DND-41 (cell line): ENCODE data around the gene EPS8L2.

Experiments
- ATAC-seq: fragments of 200-7000 bp; cut with Tn5 transposase; 3 replicates; pipeline ENCODE4 v1.9.1; 2021; ENCODE audit warnings: low read depth; ENCODE audit not compliant: insufficient read depth
- DNase-seq: peaks from one replicate; pipeline ENCODE4 v3.0.0-alpha.2; 2020
- H2AFZ ChIP-seq: 2 replicates; pipeline ENCODE4 v1.6.0; 2012; ENCODE audit warnings: low read depth, low read length
- H3K27ac ChIP-seq: 2 replicates; pipeline ENCODE4 v1.5.1; 2012; ENCODE audit warnings: low read length, inconsistent platforms
- H3K27me3 ChIP-seq: fragments of 200-600 bp; sonication (generic); 2 replicates; pipeline ENCODE4 v1.6.0; 2012; ENCODE audit warnings: low read length, mild to moderate bottlenecking, inconsistent platforms; ENCODE audit not compliant: insufficient read depth, poor library complexity
- H3K36me3 ChIP-seq: 2 replicates; pipeline ENCODE4 v1.5.1; 2012; ENCODE audit warnings: low read length, inconsistent platforms; ENCODE audit not compliant: insufficient read depth
- H3K4me1 ChIP-seq: 2 replicates; pipeline ENCODE4 v1.5.1; 2012; ENCODE audit warnings: mild to moderate bottlenecking, low read length; ENCODE audit not compliant: insufficient read depth
- H3K4me2 ChIP-seq: 2 replicates; pipeline ENCODE4 v1.6.0; 2012; ENCODE audit warnings: mild to moderate bottlenecking, moderate library complexity, low read length, inconsistent platforms; ENCODE audit not compliant: insufficient read depth
- H3K4me3 ChIP-seq, 2 experiments: fragments of 200-600 bp in 1 of 2; shearing (Covaris generic) in 1 of 2; 2 replicates each; pipeline ENCODE4 v1.5.1; 2012 to 2016; ENCODE audit warnings: inconsistent platforms in 2 of 2, low read length in 2 of 2, mild to moderate bottlenecking in 2 of 2, low read depth in 1 of 2, moderate library complexity in 1 of 2
- H3K79me2 ChIP-seq: 2 replicates; pipeline ENCODE4 v1.6.0; 2012; ENCODE audit warnings: low read length, inconsistent platforms; ENCODE audit not compliant: insufficient read depth
- H3K9ac ChIP-seq: 2 replicates; pipeline ENCODE4 v1.6.0; 2012; ENCODE audit warnings: low read depth, mild to moderate bottlenecking, inconsistent platforms, low read length, moderate library complexity
- H3K9me3 ChIP-seq: 2 replicates; pipeline ENCODE4 v1.5.1; 2012; ENCODE audit warnings: low read length, moderate library complexity, mild to moderate bottlenecking, inconsistent platforms; ENCODE audit not compliant: insufficient read depth, severe bottlenecking
- H4K20me1 ChIP-seq: 2 replicates; pipeline ENCODE4 v1.6.0; 2012; ENCODE audit warnings: low read length; ENCODE audit not compliant: insufficient read depth
- EZH2 ChIP-seq: IDR thresholded peaks from 3 replicates; pipeline ENCODE4 v1.6.1; 2012; ENCODE audit warnings: borderline replicate concordance, low read depth, mild to moderate bottlenecking, moderate library complexity, low read length, inconsistent platforms; ENCODE audit not compliant: severe bottlenecking
- TF ChIP-seq, protein P1 (sequence below): IDR thresholded peaks from 2 replicates; pipeline ENCODE4 v1.5.1; 2012; ENCODE audit warnings: borderline replicate concordance, low read length, moderate library complexity, mild to moderate bottlenecking; ENCODE audit not compliant: poor library complexity, severe bottlenecking; ENCODE audit errors: extremely low read depth

The EPS8L2 gene

DNA sequence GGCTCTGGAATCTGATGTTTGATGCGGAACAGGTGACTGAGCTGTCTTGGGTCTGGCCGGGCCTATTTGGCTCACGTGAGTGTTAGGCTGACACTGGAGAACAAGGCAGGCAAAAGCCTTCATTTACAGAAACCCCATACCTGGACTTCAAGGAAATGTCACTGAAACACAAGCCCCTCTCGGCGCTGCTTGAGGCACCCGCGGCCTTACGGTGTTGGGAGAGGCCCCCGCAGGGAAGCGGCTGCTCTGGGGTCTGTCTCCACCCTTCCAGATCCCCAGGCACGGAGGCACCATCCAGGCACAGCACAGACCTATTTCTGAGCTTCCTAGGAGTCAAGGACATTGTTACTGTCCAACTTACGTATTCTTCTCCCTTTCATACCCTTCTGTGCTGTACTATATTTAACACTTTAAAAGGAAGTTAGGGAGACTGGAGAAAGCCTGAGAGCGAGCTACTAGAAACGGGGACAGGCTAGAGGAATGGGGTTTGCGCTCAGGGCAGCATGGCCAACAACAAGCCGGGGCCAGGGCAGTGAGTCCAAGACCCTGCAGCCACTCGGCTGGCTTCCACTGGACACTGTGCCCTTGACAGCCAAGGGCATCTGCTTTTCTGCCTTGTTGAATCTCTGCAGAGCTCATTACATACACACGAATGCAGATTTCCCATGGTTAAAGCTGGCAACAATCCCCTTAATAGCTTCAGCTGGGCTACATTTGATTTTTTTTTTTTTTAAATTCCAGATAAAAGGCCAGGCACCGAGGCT lies 45.2 kb upstream of the EPS8L2 start:
- Histone ChIP-seq H4K20me1 (peaks cover 41% of the 10 kb centered on the region), H3K27ac (no peak overlapping the region), H3K36me3 (peaks cover 84% of the 10 kb centered on the region)

DNA sequence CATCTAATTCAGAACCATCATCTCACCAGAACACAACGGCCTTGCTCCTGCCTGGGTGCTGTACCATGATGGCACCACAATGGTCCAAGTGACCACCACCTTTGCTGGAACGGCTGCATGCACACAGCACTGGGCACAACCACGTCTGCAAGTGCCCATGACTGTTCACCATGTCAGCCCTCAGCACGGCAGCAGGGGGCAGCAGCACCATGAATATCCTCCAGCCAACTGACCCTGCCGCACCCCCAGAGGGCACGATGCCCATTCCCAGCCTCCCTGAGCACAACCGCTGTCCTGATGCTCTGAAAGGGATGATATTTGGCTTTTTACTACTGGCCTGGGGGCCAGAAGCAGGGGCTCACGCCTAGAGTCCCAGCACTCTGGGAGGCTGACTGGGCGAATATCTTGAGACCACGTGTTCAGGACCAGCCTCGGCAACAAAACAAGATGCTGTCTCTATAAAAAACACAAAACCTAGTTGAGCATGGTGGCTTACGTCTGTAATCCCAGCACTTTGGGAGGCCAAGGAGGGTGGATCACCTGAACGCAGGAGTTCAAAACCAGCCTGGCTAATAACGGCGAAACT lies 43.2 kb upstream of the EPS8L2 start:
- ATAC-seq = peak; percentile 61; the same call in 1 of the 3 replicates
- no peaks in the 10 kb centered on the region for H3K27me3 ChIP-seq
- no peak overlapping the region for H3K4me3 ChIP-seq
- peaks cover 83% of the 10 kb centered on the region for H3K36me3 ChIP-seq
- no peak overlapping the region for H2AFZ ChIP-seq
- no peak overlapping the region for H3K9ac ChIP-seq
- peaks cover 20% of the 10 kb centered on the region for H3K79me2 ChIP-seq
- H4K20me1 ChIP-seq = peaks cover 30% of the 10 kb centered on the region
- no peak overlapping the region for H3K4me2 ChIP-seq
- no peaks in the 10 kb centered on the region for H3K9me3 ChIP-seq
- H3K4me1 ChIP-seq = no peaks in the 10 kb centered on the region
- TF ChIP-seq, protein P1, sequence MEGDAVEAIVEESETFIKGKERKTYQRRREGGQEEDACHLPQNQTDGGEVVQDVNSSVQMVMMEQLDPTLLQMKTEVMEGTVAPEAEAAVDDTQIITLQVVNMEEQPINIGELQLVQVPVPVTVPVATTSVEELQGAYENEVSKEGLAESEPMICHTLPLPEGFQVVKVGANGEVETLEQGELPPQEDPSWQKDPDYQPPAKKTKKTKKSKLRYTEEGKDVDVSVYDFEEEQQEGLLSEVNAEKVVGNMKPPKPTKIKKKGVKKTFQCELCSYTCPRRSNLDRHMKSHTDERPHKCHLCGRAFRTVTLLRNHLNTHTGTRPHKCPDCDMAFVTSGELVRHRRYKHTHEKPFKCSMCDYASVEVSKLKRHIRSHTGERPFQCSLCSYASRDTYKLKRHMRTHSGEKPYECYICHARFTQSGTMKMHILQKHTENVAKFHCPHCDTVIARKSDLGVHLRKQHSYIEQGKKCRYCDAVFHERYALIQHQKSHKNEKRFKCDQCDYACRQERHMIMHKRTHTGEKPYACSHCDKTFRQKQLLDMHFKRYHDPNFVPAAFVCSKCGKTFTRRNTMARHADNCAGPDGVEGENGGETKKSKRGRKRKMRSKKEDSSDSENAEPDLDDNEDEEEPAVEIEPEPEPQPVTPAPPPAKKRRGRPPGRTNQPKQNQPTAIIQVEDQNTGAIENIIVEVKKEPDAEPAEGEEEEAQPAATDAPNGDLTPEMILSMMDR = peak; percentile 65
- no peak for TF ChIP-seq EZH2
- no peak overlapping the region for H3K27ac ChIP-seq
- DNase-seq = no peak

More for the DNA sequence above, 45.2 kb upstream of the EPS8L2 start:
- no peak overlapping the region for H3K9ac ChIP-seq
- ATAC-seq = no peak
- H3K27me3 ChIP-seq = no peaks in the 10 kb centered on the region
- H3K4me2 ChIP-seq = no peak overlapping the region
- no peak overlapping the region for H2AFZ ChIP-seq
- H3K4me1 ChIP-seq = no peaks in the 10 kb centered on the region
- TF ChIP-seq, protein P1 = no peak
- TF ChIP-seq EZH2 = no peak
- DNase-seq = no peak
- H3K4me3 ChIP-seq = no peak overlapping the region
- peaks cover 20% of the 10 kb centered on the region for H3K79me2 ChIP-seq
- no peaks in the 10 kb centered on the region for H3K9me3 ChIP-seq

DNA sequence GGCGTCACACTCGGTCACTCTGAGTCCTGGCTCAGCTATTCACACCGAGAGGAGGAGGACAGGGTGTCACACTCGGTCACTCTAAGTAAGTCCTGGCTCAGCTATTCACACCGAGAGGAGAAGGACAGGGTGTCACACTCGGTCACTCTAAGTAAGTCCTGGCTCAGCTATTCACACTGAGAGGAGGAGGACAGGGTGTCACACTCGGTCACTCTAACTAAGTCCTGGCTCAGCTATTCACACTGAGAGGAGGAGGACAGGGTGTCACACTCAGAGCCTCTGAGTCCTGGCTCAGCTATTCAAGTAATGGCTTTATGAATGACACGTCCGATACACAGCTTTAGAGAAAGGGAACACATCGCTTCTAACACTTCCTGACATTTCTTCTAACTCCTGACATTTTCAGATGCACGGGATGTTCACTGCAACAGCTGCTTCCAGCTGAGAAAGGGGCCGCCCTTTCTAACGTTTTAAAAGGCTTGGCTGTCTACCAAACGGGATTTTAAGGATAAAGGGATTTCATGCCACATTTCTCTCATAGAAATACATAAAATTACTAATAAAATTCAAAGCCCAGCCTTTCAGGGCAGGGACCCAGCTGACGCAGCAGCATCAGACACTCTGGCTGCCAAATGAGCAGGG lies 40.8 kb upstream of the EPS8L2 start:
- no peak overlapping the region for H3K9ac ChIP-seq
- H3K79me2 ChIP-seq = peaks cover 20% of the 10 kb centered on the region
- DNase-seq = no peak
- ATAC-seq = no peak
- TF ChIP-seq, protein P1 = no peak
- no peak for TF ChIP-seq EZH2
- no peaks in the 10 kb centered on the region for H3K9me3 ChIP-seq
- H3K36me3 ChIP-seq = peaks cover 69% of the 10 kb centered on the region
- no peak overlapping the region for H2AFZ ChIP-seq
- no peak overlapping the region for H3K4me2 ChIP-seq
- no peaks in the 10 kb centered on the region for H3K4me1 ChIP-seq
- H3K27me3 ChIP-seq = no peaks in the 10 kb centered on the region
- H4K20me1 ChIP-seq = peaks cover 26% of the 10 kb centered on the region
- H3K4me3 ChIP-seq = no peak overlapping the region
- H3K27ac ChIP-seq = no peak overlapping the region
